DMS53 (cell line): ENCODE results near the gene KCNG4.
"Not testable (repeated sequence)": the region's sequence is repeated elsewhere in the genome, so short reads cannot be mapped to it uniquely, and the experiment has no call there.

Experiments used
- DNase-seq: peaks from one replicate; lab custom pipeline; 2025; lab: John Stamatoyannopoulos, UW

Gene KCNG4

GRCh38 chr16:84205976-84206691 lies 33.7 kb downstream of the KCNG4 start:
- DNase-seq = no peak

GRCh38 chr16:84205123-84205522 lies 34.7 kb downstream of the KCNG4 start:
- not testable (repeated sequence) for DNase-seq

GRCh38 chr16:84204551-84204950 lies 35.3 kb downstream of the KCNG4 start:
- not testable (repeated sequence) for DNase-seq

GRCh38 chr16:84199861-84200260 lies 40.0 kb downstream of the KCNG4 start:
- DNase-seq = no peak

- DNase-seq = no peak
Measured at GRCh38 chr16:84199097-84199496, 40.7 kb downstream of the KCNG4 start.

- DNase-seq = no peak
Measured at GRCh38 chr16:84198401-84198800, 41.4 kb downstream of the KCNG4 start.

GRCh38 chr16:84197466-84198128 lies 42.2 kb downstream of the KCNG4 start:
- DNase-seq = no peak

GRCh38 chr16:84196727-84197394 lies 43.0 kb downstream of the KCNG4 start:
- DNase-seq = no peak

GRCh38 chr16:84196101-84196500 lies 43.7 kb downstream of the KCNG4 start:
- DNase-seq = no peak

- DNase-seq = no peak
Measured at GRCh38 chr16:84195201-84196093, 44.4 kb downstream of the KCNG4 start.

GRCh38 chr16:84194470-84195200 lies 45.2 kb downstream of the KCNG4 start:
- peak; percentile 71 for DNase-seq

GRCh38 chr16:84194018-84194417 lies 45.8 kb downstream of the KCNG4 start:
- DNase-seq = no peak

GRCh38 chr16:84193480-84193879 lies 46.3 kb downstream of the KCNG4 start:
- DNase-seq = no peak

GRCh38 chr16:84191466-84191865 lies 48.3 kb downstream of the KCNG4 start:
- DNase-seq = no peak

- DNase-seq = peak; percentile 12
Measured at GRCh38 chr16:84190731-84191388, 49.0 kb downstream of the KCNG4 start, which contains the start of gene ADAD2. Gene ADAD2 (plus strand): TSS chr16:84191157. CDS start chr16:84191231, 74 bp downstream.

- peak; percentile 95 for DNase-seq
Measured at GRCh38 chr16:84186685-84187437, 53.0 kb downstream of the KCNG4 start, which contains the start of gene TAF1C. Gene TAF1C (minus strand): TSS chr16:84187057. CDS start chr16:84184988, 2,069 bp downstream.

- DNase-seq = no peak
Measured at GRCh38 chr16:84184775-84185174, 55.0 kb downstream of the KCNG4 start.

GRCh38 chr16:84183911-84184591 lies 55.8 kb downstream of the KCNG4 start:
- peak; percentile 10 for DNase-seq

GRCh38 chr16:84183572-84183875 lies 56.3 kb downstream of the KCNG4 start:
- no peak for DNase-seq
